ENCODE results near the gene SERBP1.
"Not testable (repeated sequence)": the region's sequence is repeated elsewhere in the genome, so short reads cannot be mapped to it uniquely, and the experiment has no call there.

The SERBP1 gene

GRCh38 chr1:67430358-67431155 lies at the start of gene SERBP1:
TSS of gene SERBP1 (minus strand) at chr1:67430402. CDS start at chr1:67430300, 102 bp downstream.
- DNase-seq = peak; percentile 96 to 97

GRCh38 chr1:67479146-67479891 lies 49.1 kb upstream of the SERBP1 start:
- DNase-seq = no peak

GRCh38 chr1:67476906-67477305 lies 46.7 kb upstream of the SERBP1 start:
- DNase-seq = no peak

DNA sequence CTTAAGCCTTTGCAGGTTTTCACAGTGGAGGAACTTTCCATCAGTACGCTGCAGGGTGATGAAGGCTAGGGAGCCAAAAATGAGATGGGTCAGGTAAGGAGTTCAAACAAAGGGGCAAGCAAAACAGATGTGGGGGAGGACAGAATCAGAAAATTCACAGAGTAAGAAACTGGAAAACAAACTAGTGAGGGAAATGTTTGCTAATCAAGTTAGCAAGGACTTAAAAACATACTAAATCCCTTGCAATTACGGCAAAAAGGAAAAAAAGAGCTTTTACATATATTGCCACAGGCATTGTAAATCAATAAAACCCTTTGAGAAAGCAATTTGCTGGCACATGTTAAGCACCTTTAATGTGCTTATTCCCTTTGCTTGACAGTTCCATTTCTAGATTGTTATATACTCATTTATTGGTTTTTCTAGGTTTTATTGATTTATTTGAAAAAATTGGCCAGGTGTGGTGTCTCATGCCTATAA lies 45.8 kb upstream of the SERBP1 start:
- DNase-seq = no peak

GRCh38 chr1:67472056-67472455 lies 41.9 kb upstream of the SERBP1 start:
- no peak for DNase-seq

- DNase-seq = no peak
These were observed 39.2 kb upstream of the SERBP1 start for GRCh38 chr1:67469431-67469830.

DNA sequence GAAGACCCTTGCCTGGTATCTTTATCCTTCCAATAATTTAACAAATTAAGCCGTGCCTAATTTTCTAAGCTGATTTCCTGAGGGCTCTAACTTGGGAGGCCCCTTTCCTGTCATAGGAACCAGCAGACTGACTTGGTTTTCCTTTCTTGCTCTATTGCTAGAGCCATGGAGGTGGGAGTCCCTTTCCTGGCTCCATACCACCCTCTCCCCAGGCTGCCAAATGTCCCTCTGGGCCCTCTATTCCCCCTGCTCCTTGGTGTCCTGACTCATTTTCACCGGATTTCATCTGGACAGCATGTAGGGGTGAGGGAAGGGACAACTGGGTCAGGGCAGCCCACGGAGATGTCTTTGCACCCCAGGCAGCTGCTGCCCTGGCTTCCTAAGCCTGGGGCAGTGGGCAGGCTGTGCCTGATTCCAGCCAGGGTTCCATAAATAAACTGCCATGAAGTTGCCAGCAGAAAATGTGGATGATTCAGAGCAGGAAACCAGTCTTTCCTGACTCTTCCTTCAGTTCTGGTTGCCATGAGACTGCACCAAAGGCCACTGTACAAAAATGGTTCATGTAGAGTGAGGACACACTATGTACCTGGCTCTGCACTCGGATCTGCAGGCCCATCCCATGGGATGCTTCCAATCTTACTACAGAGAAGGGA lies 38.0 kb upstream of the SERBP1 start:
- no peak for DNase-seq

DNA sequence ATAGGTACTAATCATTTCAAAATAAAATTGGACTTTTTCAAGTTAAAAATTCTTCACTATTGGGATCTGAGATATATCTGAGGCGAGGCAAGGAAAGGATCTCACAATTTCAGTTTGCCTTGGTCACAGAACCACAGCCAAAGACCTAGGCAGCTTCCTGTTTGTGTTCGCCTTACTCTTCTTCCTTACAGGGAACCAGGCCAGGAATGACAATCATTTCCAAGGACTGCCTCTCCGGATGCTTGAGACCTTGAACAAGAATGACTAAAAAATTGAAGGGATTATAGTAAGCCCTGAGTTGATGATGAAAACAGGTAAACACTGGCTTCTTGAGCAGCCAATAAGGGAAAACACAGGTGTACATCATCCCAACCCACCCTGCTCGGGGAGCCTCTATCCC lies 35.2 kb upstream of the SERBP1 start:
- no peak for DNase-seq

DNA sequence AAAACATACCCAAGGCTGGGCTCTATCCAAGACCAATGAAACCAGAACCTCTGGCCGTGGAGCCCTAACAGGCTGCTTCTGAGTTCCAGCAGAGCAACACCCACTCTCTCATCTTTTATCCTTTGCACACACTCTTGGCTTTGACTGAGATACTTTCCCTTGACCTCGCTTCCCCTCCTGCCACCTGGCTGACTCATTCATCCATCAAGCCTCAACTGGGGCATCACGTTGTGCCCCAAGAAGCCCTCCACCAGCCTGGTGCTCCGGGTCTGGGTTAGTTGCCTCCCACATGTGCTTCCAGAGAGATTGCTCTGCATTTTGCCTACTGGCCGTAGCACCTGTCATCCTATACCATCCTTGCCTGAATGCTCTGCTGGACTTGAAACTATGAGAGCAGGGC lies 34.5 kb upstream of the SERBP1 start:
- DNase-seq = no peak

GRCh38 chr1:67464058-67464457 lies 33.9 kb upstream of the SERBP1 start:
- DNase-seq = no peak

DNA sequence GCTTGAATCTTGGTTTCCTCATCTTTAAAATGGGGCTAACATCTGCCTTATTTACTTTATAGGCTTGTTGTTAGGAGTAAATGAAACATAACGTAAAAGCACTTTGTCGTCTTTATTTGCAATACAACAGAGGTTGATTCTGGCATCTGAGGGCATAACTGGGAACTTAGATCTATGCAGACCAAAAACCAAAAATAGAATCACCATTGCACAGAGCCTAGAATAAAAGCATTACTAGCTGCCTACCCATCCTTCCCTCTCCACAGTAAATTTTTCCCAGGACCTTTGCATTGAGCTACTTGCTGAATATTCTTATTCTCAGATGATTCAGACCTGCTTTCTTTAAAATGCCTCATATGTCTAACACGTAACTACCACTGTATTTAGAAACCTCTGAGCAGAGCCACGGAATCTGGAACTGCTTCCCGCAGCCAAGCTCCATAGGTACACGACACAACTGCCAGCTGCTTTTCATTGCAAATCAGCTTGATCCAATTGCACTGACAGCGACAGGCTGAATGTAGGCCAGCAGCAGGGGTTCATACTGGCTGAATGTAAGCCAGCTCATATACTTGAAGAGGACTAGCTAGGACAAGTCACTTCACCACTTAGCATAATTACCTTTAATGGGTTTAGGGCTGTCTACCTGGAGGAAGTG lies 33.2 kb upstream of the SERBP1 start:
- DNase-seq = peak in 1 of 2 experiments; percentile 18

DNA sequence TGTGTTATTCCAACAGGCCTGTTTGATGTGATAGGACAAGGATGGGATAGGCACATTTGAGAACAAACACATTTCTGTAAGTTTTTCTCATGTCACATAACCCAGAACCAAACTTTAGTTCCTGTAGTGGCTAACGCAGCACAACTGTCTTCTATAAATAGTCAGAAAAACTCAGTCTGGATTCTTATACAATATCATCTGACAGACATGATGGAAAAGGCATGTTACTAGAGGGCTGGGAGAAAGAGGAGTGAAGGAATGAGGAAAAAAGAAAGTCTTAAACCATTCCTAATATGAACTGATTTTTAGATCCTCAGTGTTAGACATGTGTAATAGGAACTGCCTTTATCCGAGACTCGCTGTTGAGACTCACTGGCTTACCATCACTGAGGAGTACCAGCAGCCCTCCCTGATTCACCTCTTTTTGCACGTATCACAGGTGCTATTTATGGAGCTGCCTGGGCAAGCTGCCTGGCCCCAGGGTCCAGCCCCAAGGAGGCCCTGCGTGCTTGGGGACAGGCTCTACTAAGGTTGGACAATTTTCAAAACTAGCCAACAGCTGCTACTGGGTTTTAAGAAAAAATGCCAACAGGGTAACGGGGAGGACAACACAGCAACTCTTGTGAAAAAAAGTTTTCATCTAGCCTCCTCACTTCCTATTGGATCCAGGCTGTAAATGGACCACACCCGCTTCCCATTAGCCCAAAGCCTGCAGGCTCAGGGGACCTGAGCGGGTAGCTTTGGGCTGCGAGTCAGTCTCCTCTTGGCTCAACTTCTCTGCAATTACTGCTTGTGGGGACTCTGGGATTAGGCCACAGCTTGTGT lies 30.7 kb upstream of the SERBP1 start:
- DNase-seq = no peak

DNA sequence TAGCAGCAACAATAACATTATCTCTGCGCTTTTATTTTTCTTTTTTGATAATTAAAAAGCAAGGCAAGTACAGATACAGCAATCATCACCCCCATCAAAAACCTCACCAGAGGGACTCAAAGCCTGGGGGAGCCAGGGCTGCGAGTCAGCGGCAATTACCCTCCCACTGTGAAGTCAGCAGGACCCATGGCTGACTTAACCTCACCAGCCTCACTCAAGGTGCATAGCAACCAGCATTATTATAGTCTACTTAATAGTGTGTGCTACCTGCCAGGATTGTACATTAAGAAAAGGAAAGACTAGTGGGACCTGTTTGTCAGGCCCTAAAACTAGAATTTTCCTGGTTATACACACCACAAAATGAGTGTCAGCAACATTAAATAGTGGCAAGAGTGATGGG lies 28.9 kb upstream of the SERBP1 start:
- no peak for DNase-seq

GRCh38 chr1:67458663-67459062 lies 28.5 kb upstream of the SERBP1 start:
- no peak for DNase-seq

DNA sequence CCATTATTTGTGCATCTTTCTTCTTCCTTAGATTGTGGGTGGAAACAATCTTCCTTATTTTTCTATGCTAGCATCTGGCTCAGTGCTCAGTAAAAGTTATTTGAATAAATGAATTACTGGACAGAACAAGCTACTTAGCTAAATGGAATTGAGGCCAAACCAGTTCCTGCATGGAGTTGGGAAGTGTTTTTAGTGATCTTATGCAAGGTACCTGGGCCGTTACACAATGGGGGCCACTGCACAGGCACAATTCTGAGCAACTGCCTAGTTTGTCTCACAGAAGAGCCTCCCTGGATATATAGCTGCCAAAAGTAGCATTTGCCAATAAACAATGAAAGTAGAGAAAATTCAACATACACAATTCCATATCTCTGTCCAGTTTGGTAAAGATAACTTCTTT lies 27.0 kb upstream of the SERBP1 start:
- no peak for DNase-seq

DNA sequence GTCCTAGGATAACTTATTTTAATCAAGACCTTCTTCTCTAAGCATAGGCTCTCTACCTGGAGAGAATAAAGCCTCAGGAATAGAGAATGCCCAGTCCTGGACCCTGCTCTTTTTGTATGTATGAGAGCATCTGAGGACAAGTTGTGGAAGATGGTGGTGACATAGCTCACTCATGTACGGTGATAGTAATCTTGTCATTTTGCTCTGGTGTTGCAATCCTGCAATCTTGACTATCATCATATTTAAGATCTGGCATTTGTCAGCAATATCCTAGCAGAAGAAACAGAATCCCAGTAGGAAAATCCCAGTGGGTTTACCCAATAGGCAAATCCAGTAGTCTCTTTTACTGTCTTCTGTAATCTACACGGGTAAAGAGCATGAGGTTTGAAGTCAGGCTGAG lies 21.6 kb upstream of the SERBP1 start:
- DNase-seq = no peak

DNA sequence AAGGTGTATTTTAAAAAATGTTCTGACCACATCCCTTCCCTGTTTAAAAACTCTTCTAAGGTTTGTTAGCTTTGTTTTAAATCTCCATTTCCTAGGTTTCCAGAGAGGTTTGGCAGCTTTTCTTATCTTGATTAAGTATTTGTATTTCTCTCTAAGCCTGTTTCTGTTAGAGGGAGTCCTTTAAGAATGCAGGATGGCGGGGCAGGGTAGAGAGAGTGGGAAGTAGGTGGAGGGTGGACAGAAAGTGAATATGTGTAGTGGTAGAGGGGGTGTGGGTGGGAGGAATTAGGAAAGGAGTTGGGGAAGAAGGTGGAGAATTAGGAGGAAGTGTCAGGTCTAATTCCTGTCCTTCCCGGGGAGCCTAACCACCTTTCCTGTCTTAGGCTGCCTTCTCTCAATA lies 21.2 kb upstream of the SERBP1 start:
- no peak for DNase-seq

GRCh38 chr1:67446893-67447292 lies 16.7 kb upstream of the SERBP1 start:
- DNase-seq = no peak

DNA sequence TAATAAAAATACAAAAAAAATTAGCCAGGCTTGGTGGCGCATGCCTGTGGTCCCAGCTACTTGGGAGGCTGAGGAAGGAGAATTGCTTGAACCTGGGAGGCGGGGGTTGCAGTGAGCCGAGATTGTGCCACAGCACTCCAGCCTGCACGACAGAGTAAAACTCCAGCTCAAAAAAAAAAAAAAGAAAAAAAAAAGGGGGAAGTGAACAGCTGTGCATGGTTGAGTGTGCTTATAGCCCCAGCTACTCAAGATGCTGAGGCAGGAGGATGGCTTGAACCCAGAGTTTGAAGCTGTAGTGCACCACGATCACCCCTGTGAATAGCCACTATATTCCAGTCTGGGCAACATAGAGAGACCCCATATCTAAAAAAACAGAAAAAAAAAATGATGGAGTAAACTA lies 15.8 kb upstream of the SERBP1 start:
- DNase-seq = not testable (repeated sequence)

DNA sequence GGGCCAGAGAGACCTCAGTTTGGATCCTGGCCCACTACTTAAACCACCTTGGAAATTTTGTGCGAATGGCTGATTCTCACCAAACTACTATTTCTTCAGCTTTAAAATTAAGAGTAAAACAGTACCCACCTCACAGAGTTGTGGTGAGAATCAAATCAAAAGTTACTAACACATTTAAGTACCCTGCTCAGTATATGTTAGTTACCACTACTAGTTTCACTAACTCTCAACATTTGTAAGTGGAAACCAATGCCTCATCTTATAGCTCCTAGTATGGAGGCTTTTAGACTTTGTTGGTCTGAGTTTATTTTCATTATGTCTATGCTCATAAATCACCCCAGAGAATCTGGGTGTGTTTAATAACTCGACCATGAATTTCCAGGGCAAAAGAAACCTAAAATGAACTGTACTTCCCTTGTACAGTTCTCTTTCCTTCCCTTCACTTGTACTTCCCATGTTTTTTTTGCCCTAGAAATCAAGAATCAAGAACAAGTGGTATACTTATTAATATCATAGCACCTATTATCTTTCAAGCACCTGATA lies 11.6 kb upstream of the SERBP1 start:
- no peak for DNase-seq

DNA sequence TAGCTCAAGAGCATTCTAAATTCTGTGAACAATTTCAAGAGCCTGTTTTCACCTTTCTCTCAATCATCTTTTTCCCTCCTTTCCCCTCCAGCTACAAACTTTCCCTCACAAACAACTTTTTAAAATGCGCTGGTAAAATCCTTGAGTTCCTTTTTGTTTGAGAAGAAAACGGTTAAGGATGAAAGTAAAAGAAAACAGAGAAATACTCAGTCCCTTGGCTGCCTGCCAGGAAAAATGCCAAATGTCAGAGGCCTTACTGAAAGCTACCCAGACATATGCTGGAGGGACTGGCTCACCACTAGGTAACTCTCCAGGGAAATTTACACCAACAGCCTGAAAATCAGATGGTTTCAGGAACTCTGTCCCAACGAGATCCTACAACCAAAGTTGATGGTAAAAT lies 11.0 kb upstream of the SERBP1 start:
- DNase-seq = peak in 1 of 2 experiments; percentile 30

DNA sequence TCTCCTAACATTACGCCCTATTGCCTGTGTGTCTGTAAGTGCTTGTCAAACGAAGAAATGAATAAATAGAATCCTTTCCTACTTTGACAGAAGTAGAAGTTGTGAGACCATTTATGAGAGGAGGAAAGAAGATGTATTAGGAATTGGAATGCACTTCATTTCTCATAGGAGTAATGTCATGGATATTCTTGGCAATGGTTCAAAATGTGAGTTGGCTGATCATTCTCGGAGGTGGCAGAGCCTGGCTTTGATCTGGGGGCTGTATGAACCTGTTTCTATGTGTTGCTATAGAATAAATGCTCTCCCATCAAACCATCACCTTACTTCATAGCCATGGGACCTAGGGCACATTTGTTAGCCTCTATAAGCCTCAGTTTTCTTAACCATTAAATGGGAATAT lies 10.1 kb upstream of the SERBP1 start:
- no peak for DNase-seq

Data from NCI-H524 (cell line).